Caki2 (cell line): Measurements from ENCODE around the gene RBM25. TPM values are rescaled to one million over a fixed set of nuclear protein-coding genes. Genes with fewer than 3 reads are reported as not detected.
A peak's percentile ranks its signal among the peaks of the same experiment; 100 is the strongest.

Source experiments
- DNase-seq: peaks from one replicate; pipeline ENCODE4 v3.0.0-alpha.2; 2015; ENCODE audit warnings: low read depth
- in situ Hi-C: cut with HindIII; loops from 2 replicates; pipeline ENCODE4 v1.10.0; 2016; ENCODE audit warnings: low sequenced_read_pairs, low pct_unique_long_range_greater_than_20kb, mixed read lengths
- total RNA-seq: library from RNA; depleted of rRNA; stranded (reverse); fragments of >200 nt; shearing (Covaris generic); gene quantifications from 2 replicates; pipeline ENCODE4 v1.2.3, GENCODE V29; 2014; ENCODE audit warnings: low replicate concordance

Gene RBM25
- total RNA-seq, 1 experiment from 2014 or later = 1.2 TPM

DNA sequence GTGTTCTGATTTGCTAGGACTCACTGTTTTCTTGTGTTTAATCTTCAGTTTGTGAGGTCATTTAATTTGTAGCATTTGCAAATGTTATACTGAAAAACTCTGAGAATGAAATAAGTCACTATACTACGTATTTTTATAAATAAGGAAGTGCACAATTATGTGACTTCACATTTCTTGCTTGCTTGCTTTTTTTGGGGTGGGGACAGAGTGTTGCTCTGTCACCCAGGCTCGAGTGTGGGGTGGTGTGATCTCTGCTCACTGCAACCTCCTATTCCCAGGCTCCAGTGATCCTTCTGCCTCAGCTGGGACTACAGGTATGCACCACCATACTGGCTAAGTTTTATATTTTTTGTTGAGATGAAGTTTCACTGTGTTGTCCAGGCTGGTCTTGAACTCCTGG lies 32.7 kb downstream of the RBM25 start:
- in situ Hi-C loops = no loop called here
- DNase-seq = no peak

DNA sequence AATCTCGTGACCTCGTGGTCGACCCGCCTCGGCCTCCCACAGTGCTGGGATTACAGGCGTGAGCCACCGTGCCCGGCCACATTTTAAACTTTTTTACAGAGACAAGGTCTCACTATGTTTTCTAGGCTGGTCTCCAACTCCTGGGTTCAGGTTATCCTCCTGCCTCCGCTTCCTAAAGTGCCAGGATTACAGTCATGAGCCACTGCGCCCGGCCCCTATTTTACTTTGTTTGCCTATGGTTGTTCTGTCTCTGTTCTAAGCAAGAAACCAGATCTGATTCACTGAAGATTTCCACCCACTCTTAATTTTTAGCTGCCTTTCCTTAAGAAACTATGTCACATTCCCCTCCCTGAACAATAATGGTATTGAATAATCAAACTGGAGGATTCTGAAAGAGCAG lies 39.1 kb downstream of the RBM25 start:
- in situ Hi-C loops = no loop called here
- DNase-seq = no peak

DNA sequence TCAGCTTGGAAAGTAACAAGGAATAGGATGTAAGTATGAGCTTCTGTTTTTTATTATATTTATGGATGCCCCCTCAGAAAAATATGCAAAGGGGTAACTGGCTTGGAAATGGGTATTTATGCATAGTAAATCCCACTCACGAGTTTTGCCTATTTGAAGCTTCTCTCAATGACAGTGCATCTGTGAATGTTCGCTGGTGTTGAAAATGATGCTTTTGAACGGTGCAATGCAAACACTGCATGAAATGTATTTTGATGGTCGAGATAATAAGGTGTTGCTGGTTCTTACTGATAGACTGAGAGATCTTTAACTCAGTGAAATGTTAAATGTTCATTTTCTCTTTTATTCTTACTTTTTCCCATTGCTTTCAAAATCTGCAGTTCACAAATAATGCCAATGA lies 42.0 kb downstream of the RBM25 start:
- in situ Hi-C loops = no loop called here
- DNase-seq = no peak

DNA sequence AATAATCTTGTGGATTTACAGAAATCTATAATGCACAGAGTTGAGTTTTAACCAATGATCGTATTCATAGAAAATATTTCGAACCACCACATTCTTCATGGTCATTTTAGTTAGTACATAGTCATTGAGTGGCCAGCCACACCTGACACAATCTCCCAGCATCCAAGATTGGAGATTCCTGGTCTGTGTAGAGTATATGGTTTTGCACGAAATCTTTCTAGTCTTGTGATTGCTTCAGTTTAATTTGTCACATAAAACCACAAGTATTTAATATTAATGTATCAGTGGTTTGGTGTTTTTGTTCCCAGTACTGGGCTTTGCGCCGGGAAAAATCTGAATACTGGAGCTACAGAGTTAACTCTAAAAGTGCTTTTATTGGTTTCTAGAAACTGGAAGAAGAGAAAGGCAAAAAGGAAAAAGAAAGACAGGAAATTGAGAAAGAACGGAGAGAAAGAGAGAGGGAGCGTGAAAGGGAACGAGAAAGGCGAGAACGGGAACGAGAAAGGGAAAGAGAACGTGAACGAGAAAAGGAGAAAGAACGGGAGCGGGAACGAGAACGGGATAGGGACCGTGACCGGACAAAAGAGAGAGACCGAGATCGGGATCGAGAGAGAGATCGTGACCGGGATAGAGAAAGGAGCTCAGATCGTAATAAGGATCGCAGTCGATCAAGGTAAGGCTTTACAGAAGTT lies 44.6 kb downstream of the RBM25 start:
- no peak for DNase-seq

DNA sequence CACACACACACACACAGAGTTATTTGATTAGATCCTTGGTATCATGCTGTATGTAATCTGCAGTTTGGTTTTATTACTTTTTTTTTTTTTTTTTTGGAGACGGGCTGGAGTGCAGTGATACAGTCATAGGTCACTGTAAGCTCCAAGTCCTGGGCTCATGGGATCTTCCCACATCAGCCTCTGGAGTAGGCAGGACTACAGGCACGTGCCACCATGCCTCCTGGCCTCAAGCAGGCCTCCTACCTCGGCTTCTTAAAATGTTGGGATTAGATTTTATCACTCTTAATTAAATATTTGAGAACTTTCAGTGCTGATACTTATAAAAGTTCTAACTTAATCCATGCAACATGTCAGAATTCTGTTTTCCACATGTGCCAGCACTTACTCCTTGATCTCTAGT lies 46.7 kb downstream of the RBM25 start:
- in situ Hi-C loops = no loop called here
- no peak for DNase-seq

More for the DNA sequence above, 44.6 kb downstream of the RBM25 start:
- in situ Hi-C loops = no loop called here

DNA sequence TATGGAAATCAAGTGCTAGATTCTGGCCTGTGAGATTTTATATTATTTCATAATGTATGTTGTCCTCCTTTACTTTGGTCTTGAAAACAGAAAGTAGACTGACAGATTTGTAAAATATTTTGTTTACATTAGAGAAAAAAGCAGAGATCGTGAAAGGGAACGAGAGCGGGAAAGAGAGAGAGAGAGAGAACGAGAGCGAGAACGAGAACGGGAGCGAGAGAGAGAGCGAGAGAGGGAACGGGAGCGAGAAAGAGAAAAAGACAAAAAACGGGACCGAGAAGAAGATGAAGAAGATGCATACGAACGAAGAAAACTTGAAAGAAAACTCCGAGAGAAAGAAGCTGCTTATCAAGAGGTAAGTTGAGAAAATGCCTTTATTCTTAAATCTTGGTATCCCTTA lies 47.4 kb downstream of the RBM25 start:
- in situ Hi-C loops = no loop called here
- no peak for DNase-seq

DNA sequence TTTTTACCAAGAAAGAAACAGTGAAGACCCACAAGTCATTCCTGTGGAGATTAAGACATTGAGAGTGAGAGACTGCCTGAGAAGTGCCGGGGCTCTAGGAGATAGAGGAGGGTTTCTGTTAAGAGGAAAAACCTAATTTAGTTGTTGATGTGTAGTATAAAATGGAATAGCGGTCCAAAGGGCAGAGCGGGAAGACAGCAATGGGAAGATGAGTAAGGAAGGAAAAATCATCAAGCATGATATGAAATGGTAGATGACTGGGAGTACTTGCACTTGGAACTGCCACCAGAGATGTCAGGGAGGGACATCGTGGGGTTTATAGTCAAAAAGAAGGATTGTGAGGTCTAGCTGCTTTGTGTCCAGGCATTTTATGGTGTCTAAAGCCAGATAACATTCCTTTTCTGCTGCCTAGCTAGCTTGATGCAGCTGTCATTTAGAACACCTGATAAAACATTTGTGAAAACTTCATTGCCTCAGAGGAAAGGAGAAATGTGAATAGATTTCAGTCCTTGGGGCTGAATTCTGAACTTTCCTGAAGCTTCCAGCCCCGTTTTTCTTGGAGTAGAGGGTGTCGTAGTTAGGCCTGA lies 57.8 kb downstream of the RBM25 start:
- no peak for DNase-seq
- in situ Hi-C loops = no loop called here

DNA sequence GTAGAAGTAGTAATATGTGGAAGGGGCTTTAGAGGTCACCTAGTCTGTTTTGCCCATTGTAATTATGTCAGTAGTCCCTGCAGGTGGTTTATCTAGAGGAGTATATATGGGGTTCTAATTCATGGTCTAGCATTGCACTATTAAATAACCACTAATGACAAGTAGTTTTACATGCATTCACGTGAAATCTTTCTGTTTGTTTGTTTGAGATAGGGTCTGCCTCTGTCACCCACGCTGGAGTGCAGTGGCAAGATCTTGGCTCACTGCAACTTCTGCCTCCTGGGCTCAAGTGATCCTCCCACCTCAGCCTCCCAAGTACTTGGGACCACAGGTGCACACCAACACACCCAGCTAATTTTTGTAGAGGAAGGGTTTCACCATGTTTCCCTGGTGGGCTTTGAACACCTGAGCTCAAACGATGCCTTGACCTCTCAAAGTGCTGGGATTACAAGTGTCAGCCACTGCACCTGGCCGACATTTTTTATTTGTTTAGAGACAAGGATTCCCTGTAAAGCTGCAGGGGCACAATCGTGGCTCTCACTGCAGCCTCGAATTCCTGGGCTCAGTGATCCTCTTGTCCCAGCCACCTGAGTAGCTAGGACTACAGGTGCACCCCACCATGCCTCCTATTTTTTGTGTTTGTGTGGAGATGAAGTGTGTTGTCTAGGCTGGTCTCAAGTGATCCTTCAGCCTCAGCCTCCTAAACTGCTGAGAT lies 66.0 kb downstream of the RBM25 start:
- DNase-seq = no peak
- in situ Hi-C loops = no loop called here

DNA sequence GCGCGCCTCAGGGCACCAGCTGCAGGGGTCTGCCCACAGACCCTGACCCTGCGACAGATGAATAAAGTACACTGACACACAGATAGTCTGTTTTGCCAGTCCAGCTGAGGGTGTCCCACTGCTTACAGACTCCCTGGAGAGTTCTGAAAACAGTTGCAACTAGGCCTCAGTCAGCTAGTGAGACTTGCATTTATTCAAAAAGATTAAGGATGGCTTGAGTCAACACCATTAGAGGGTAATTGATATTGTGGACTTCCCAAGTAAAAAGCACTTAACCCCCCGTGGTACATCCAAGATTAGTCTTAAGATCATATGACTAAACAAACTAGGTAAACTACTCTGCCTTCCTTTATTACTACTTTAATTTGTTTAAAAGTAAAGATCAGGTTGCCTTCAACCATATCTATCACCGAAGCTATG lies 66.8 kb downstream of the RBM25 start:
- in situ Hi-C loops = no loop called here
- no peak for DNase-seq

DNA sequence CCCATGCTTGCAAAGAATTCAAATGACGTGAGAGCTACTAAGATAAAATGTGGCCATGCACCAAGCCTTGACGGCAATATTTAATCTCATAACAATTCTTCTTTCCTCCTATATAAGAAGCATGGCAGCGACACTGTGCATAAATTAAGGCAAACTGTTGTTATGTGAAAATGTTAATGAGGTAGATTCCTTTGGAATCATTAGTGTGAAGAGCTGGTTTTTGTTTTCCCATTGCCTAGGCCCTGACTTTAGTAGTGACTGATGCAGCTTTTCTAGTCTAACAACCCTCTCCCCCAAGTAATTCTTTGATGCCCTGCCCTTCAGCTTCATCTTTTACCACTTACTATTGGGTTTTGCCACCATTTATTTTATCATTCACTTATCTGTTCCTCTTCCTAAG lies 67.4 kb downstream of the RBM25 start:
- in situ Hi-C loops = no loop called here

DNA sequence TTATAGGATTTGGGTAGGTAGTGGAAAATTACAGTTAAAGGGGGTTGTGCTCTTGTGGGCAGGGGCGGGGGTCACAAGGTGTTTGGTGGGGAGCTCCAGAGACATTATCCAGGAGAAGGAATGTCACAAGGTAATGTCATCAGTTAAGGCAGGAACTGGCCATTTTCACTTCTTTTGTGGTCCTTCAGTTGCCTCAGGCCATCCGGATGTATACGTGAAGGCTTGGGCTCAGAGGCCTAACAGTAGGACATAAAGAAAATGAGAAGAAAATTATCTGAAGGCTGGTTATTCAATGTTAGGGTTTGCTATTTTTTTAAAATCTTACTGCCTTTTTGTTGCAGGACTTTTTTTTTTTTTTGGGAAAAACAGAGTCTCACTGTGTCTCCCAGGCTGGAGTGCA lies 75.5 kb downstream of the RBM25 start:
- no peak for DNase-seq
- in situ Hi-C loops = no loop called here

More for the DNA sequence above, 67.4 kb downstream of the RBM25 start:
- no peak for DNase-seq

DNA sequence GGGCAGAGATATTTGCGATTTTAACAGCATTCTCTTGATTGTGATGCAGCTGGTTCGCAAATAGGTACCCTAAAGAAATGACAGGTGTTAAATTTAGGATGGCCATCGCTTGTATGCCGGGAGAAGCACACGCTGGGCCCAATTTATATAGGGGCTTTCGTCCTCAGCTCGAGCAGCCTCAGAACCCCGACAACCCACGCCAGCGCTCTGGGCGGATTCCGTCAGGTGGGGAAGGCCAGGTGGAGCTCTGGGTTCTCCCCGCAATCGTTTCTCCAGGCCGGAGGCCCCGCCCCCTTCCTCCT lies 77.7 kb downstream of the RBM25 start:
- no peak for DNase-seq
- in situ Hi-C loops = no loop called here

DNA sequence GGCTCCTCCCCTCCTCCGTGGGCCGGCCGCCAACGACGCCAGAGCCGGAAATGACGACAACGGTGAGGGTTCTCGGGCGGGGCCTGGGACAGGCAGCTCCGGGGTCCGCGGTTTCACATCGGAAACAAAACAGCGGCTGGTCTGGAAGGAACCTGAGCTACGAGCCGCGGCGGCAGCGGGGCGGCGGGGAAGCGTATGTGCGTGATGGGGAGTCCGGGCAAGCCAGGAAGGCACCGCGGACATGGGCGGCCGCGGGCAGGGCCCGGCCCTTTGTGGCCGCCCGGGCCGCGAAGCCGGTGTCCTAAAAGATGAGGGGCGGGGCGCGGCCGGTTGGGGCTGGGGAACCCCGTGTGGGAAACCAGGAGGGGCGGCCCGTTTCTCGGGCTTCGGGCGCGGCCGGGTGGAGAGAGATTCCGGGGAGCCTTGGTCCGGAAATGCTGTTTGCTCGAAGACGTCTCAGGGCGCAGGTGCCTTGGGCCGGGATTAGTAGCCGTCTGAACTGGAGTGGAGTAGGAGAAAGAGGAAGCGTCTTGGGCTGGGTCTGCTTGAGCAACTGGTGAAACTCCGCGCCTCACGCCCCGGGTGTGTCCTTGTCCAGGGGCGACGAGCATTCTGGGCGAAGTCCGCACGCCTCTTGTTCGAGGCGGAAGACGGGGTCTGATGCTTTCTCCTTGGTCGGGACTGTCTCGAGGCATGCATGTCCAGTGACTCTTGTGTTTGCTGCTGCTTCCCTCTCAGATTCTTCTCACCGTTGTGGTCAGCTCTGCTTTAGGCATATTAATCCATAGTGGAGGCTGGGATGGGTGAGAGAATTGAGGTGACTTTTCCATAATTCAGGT lies 78.3 kb downstream of the RBM25 start, which contains the start of gene PSEN1:
Gene PSEN1 (plus strand): TSS at position 121 of the 839 bp plus-strand sequence. CDS start 11,513 bp downstream, outside the sequence.
- DNase-seq = peak; percentile 90
- in situ Hi-C loops = no loop called here

DNA sequence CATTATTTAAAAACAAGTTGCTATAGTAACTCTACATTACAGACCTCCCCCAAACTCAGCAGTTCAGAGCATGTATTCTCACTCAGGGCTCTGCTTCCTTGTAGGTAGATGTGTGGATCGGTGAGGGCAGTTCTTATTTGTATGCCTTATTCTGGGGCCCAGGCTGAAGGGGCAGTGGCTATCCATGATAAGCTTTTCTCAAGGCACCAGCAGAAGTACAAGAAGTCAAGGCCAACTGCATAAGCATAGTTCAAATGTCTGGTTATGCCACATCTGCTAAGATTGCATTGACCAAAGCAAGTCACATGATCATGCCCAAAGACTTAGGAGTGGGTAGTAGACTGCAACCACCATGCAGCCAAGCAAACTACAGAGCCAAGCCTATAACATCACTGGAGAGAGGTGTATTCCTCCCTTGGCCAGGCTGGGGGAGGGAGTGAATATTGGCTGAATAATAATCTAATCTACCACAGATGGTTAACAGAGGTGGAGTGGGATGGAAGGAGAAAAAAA lies 82.5 kb downstream of the RBM25 start:
- in situ Hi-C loops = no loop called here
- no peak for DNase-seq

DNA sequence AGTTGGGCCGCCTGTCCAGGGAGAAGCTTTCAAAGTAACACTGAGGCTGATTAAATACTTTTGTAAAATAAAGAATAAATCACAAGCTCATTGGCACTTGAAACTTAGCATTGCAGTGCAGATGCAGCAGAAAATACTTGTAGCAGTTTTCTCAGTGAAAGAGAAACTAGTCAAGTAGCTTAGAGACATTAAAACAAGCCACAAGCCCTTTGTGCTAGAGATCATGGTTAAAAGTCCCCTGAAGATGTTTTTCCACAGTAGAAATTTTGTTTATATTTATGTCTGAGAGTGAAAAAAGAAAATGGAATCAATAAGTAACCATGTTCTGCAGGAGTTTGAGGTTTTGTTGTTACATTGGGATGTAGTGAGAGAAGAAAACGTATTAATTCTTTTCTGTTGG lies 83.9 kb downstream of the RBM25 start:
- DNase-seq = no peak
- in situ Hi-C loops = no loop called here

DNA sequence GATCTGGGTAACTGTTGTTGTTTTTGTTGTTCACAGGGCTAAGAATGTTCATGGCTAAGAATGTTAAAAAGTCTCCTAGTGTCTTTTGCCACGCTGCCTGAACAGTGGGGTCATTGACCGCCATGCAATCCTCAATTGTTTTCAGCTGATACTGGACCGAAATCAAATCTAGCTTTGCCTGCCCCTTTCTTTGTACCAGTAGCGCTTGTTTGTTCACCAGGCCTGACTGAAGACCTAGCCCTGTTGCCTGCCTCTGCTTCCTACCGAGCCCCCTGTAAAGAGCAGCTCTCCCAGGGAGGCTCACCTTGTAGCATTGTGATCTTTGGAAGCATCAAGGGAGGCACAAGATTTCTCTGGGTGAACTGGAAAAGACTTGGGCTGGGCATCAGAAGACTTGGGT lies 84.7 kb downstream of the RBM25 start:
- in situ Hi-C loops = no loop called here
- no peak for DNase-seq

DNA sequence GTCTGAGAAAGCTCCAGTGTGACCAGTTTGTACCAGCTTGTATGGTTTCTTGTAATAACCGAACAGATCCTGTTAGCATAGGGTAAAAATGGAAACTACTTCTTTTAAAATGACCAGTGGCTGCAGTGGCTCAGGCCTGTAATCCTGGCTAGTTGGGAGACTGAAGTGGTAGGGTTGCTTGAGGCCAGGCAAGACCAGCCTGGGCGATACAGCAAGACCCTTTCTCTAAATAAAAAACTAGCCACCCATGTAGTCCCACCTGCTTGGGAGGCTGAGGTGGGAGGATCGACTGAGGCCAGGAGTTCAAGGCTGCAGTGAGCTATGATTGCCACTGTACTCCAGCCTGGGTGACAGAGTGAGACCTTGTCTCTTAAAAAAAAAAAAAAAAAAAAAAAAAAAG lies 85.3 kb downstream of the RBM25 start:
- no peak for DNase-seq
- in situ Hi-C loops = no loop called here

DNA sequence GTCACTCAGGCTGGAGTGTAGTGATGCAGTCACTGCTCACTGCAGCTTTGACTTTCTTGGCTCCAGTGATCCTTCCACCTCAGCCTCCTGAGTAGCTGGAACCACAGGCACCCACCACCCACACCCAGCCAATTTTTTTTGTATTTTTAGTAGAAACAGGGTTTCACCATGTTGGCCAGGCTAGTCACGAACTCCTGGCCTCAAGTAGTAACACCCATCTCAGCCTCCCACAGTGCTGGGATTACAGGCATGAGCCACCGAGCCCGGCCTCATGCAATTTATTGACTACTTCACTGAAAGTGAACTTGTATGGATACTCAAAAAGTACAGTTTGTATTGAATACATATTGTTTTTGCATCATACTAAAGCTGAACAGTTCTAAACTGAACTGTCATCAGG lies 87.0 kb downstream of the RBM25 start:
- no peak for DNase-seq
- in situ Hi-C loops = no loop called here

DNA sequence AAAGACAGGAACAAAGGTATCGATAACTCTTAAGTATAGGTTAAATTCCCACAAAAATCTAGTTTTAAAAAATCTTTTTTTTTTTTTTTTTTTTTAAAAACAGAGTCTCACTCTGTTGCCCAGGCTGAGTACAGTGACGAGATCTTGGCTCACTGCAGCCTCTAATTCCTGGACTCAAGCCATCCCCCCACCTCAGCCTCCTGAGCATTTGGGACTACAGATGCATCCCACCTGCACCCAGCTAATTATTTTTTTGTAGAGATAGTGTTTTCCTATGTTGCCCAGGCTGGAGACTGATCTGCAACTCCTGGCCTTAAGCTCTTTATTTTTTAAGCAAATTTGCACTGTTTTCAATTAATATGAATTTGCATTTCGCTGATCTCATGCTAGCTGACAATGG lies 87.8 kb downstream of the RBM25 start:
- no peak for DNase-seq
- in situ Hi-C loops = no loop called here
